Endometrial microvascular endothelial cells (primary cell): ENCODE measurements around the gene VWA3B. TPM values are rescaled to one million over a fixed set of nuclear protein-coding genes. Genes with fewer than 3 reads are reported as not detected.
"Not testable (repeated sequence)": the region's sequence is repeated elsewhere in the genome, so short reads cannot be mapped to it uniquely, and the experiment has no call there.

Experiments used
- in situ Hi-C: cut with HindIII; loops from 2 replicates; pipeline ENCODE4 v1.10.0; 2017; ENCODE audit warnings: low sequenced_read_pairs, low pct_unique_long_range_greater_than_20kb; ENCODE audit errors: inconsistent ontology term
- total RNA-seq: library from RNA; depleted of rRNA; stranded (reverse); fragments of >200 nt; gene quantifications from one replicate; pipeline ENCODE4 v1.2.3, GENCODE V29; 2015; ENCODE audit errors: inconsistent ontology term

VWA3B gene
- total RNA-seq: not detected

- in situ Hi-C loops: no loop called here
Observed at GRCh38 chr2:98086491-98087446, at the start of gene VWA3B. VWA3B (plus strand) TSS chr2:98087167; CDS start chr2:98093093, 5,926 bp downstream.

DNA sequence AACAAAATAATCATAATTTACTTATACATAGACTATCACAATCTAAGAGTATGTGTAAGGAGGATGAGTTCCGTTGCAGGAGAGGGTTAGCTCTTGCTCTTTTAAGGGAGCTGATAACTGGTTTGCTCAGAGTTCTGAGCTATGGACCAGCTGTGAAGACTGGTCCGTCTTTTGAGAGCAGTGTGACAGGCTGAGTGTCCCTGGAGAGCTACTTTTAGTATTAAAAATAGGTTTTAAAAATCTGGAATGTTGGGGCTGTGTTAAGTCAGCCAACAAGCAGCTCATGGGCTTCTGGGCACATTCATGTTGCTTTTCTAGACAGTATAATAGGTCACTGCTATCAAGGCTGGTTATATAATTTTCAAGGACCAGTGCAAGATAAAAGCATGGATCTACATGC is 49.8 kb upstream of the VWA3B start:
- in situ Hi-C loops: no loop called here

GRCh38 chr2:98037666-98038336 is 49.2 kb upstream of the VWA3B start:
- in situ Hi-C loops: no loop called here

DNA sequence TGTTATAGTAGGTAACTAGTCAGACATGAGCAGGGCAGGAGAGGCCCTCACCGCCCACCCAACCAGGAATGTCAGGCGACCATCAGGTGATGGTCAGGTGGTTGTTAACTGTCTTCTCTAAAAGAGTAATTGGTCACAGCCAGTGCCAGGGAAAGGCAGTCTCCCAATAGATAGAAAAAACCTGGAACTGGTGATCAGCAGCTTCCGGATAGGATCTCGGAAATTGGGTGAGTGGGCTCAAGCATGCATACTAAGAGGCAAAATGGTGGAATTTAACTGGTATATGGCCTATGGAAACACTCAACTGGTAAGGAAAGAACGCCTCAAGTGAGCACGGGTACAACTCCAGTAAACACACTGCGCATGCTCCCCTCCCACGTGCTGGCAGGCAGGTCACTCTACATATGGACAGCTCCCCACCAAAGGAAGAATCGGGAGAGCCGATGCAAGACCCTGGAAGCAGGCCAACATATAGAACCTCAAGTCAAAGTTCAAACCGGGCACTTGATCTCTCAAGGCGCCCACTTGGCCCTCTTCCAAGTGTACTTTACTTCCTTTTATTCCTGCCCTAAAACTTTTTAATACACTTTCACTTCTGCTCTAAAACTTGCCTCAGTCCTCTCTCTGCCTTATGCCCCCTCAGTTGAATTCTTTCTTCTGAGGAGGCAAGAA is 47.7 kb upstream of the VWA3B start:
- in situ Hi-C loops: no loop called here

- in situ Hi-C loops: no loop called here
Observed at GRCh38 chr2:98040331-98040939, 46.5 kb upstream of the VWA3B start.

DNA sequence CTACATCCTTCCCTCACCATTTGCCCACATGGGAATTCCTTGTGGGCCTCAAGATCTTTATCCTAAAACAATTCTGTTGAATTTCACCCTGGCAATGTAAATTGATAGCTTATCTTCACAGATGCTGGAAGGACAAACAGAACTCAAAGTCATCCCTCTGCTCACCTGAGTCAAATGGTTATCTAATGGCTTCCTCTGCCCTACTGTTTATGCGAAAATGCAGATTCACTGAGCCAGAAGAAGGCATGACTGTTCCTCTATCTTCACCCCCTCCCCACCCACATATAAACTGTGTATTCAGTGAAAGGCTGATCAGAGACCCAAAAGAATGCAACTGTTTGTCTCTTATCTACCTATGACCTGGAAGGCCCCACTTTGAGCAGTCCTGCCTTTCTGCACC is 43.9 kb upstream of the VWA3B start:
- in situ Hi-C loops: no loop called here

DNA sequence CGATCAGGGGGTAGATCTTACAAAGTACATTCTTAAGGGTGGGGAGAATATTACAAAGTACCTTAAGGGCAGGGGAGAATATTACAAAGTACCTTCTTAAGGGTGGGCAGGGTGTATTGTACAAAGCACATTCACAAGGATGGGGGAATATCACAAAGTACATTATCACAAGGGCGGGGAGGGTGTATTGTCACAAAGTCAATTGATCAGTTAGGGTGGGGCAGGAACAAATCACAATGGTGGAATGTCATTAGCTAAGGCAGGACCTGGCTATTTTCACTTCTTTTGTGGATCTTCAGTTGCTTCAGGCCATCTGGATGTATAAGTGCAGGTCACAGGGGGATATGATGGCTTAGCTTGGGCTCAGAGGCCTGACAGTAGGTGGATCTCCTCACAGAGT is 42.2 kb upstream of the VWA3B start:
- in situ Hi-C loops: not testable (repeated sequence)

DNA sequence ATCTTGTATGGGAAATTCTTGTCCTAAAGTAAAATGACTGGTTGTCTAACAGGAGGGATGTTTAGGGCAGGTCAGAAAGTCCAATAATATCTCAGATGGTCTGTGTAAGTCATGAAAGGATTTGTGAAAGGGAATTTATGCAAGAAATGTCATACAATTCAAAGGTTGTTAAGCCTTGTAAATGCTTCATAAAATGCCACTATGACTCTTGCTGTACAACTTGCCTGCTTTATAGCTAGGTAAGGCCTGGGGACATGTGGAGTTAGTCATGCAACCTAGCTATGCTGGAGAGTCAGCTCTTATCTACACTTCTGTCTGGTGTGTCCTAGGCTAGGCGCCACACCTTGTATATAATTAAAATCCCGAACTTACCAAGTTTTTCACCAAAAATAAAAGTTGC is 36.9 kb upstream of the VWA3B start:
- in situ Hi-C loops: no loop called here

- in situ Hi-C loops: no loop called here
Observed at GRCh38 chr2:98058191-98058975, 28.6 kb upstream of the VWA3B start.

DNA sequence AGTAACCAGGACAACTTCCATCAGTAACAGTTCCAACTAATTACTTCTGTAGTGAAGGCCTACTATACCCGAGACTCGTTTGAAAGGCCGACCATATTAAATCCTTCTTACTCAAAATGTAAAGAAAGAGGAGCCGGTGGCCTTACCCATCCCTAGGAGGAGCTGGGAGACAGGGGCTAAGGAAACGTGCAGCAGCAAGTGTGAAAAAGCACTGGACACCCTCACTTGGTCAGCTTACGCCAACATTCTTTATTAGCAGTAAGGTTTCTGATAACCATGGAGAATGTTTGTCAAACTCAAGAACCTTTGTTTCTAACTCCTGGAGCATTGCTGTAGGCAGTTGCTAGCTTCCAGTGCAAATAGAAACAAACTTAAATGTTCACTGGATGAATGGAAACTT is 26.7 kb upstream of the VWA3B start:
- in situ Hi-C loops: no loop called here

DNA sequence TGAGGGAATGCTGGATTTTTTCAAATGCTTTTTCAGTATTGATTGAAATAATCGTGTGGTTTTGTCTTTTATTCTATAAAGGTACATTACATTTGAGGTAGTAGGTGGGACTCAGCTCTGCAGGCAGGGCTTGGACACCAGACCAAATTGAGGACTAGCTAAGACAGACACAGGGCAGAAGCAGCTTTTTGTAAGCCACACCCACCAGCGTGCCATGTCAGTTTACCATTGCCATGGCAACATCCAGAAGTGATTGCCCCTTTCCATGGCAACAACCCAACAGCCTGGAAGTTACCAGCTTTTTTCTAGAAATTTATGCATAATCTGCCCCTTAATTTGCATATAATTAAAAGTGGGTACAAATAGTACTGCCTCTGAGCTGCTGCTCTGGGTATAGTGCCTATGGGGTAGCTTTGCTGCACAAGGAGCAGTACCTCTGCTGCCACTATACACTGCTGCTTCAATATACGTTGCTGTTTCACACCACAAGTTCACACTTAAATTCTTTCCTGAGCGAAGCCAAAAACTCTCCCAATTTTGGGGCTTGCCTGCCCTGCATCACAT is 23.6 kb upstream of the VWA3B start:
- in situ Hi-C loops: no loop called here

DNA sequence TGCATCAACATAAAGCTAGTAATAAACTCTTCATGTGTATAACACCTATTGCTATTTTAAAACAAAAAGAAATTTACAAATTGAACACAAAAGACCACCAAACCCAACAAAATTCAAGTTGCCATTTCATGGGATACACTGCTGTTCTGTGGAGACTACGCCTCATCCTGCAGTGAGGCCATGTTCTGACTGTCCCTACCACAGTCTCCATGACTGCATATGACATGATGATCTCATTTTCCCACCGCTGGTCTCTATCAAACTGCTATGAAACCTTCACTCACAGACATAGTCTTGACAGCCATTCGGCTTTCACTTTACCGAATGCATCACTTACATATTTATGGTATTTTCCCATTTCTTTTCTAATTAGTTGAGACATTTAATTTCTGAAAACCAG is 21.2 kb upstream of the VWA3B start:
- in situ Hi-C loops: no loop called here

GRCh38 chr2:98067160-98067559 is 19.8 kb upstream of the VWA3B start:
- in situ Hi-C loops: no loop called here

GRCh38 chr2:98070081-98070480 is 16.9 kb upstream of the VWA3B start:
- in situ Hi-C loops: no loop called here

DNA sequence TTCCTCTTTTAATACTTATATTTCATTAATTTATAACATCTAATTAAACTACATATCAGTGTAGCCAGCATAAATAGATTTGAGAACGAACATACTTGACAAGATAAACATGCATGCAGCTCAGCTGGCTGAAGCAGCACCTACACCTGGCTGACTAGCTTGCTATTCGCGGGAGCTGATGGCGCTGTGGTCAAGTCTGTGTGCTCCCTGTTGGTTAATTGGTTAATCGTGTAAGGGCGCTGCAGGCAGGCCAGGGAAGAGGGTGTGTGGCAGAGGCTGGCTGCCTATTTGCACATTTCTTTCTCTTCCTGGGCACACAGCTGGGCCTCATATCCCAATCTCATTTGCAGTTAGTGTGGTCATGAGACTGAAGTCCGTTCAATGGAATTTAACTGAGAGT is 14.5 kb upstream of the VWA3B start:
- in situ Hi-C loops: no loop called here

- in situ Hi-C loops: no loop called here
Observed at GRCh38 chr2:98078701-98079100, 8.3 kb upstream of the VWA3B start.

GRCh38 chr2:98084151-98084868 is 2.7 kb upstream of the VWA3B start:
- in situ Hi-C loops: no loop called here

GRCh38 chr2:98084869-98085238 is 2.1 kb upstream of the VWA3B start:
- in situ Hi-C loops: no loop called here
